ENCODE data around the gene AREG. TPM values are rescaled to one million over a fixed set of nuclear protein-coding genes. Genes with fewer than 3 reads are reported as not detected.
A peak's percentile ranks its signal among the peaks of the same experiment; 100 is the strongest.
"Not testable (repeated sequence)": the region's sequence is repeated elsewhere in the genome, so short reads cannot be mapped to it uniquely, and the experiment has no call there.

The AREG gene, protein sequence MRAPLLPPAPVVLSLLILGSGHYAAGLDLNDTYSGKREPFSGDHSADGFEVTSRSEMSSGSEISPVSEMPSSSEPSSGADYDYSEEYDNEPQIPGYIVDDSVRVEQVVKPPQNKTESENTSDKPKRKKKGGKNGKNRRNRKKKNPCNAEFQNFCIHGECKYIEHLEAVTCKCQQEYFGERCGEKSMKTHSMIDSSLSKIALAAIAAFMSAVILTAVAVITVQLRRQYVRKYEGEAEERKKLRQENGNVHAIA
- 28.7 TPM for total RNA-seq

DNA sequence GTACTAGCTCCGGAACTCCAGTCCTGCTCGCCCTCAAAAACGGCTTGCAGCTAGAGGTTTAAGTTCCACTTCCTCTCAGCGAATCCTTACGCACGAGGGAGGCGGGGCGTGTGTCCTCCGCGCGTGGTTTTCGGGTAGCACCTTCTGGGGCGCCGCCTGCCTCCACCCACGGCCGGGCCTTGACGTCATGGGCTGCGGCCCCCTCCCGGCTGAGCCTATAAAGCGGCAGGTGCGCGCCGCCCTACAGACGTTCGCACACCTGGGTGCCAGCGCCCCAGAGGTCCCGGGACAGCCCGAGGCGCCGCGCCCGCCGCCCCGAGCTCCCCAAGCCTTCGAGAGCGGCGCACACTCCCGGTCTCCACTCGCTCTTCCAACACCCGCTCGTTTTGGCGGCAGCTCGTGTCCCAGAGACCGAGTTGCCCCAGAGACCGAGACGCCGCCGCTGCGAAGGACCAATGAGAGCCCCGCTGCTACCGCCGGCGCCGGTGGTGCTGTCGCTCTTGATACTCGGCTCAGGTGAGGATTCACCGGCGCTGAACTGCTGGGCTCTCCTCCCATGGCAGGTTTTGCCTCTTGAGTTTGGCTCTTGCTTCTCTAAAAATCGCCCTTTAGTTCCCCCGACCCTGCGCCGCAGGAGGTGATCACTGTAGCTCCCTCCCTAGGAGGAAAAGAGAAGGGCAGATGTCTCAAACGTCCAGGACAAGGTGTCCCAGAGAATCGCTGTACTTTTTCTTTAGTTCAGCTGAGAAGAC is at the start of gene AREG:
Gene AREG (plus strand): TSS at position 246 of the 752 bp plus-strand sequence. CDS start 210 bp downstream, at position 456.
- no peak for DNase-seq

DNA sequence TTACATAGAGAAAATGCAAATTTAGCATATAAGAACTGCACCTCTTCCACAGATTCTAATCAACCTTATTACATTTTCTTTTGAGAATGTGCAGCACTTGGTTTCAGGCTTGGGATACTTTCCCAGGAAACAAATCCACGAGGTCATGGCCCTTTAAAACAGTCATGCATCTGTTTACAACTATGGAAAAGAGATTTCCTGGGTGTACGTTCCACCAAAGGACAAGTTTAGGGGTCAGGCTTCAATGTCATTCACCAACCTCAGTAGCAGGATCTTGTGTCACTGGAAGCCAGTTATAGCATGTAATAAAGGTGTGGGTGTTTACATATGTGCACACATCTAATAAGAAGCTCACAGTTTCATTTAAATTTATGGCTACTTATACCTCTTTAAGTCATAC is 49.3 kb upstream of the AREG start:
- DNase-seq, result no peak

DNA sequence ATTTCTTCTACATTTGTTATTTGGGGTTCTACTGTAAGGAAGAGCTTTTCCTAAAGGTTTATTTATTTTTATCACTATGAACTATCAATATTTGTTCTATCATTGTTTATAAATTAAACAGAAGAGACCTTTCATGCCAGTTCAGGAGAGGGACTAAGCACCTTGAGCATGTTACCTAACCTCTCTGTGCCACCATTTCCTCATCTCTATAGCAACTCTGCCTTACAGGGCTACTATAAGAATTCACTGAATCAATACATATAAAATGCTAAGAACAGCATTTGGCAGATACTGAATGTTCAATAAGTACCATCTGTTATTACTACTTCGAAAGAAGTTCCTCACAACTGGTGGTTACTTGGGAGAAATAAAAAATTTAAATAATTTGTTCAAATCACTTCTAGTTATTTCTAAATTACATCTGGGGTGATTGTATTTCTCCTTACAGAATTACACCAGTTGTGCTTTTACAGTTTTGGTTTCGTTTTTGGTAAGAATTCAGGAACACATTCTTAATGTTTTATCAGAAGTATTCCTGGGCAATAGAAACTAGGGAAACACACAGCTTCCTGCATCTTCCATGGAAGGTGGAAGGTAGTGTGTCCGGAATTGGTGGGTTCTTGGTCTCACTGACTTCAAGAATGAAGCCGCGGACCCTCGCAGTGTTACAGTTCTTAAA is 47.0 kb upstream of the AREG start:
- no peak for DNase-seq

DNA sequence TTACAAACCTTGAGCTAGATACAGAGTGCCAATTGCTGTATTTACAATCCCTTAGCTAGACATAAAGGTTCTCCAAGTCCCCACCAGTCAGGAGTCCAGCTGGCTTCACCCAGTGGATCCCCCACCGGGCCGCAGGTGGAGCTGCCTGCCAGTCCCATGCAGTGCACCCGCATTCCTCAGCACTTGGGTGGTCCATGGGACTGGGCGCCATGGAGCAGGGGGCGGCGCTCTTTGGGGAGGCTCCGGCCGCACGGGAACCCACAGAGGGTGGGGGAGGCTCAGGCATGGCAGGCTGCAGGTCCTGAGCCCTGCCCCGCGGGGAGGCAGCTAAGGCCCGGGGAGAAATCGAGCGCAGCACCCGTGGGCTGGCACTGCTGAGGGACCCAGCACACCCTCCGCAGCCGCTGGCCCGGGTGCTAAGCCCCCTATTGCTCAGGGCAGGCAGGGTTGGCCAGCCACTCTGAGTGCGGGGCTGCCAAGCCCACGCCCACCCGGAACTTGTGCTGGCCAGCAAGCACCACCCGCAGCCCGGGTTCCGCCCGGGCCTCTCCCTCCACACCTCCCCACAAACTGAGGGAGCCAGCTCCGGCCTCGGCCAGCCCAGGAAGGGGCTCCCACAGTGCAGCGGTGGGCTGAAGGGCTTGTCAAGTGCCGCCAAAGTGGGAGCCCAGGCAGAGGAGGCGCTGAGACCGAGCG is 45.9 kb upstream of the AREG start:
- not testable (repeated sequence) for DNase-seq

DNA sequence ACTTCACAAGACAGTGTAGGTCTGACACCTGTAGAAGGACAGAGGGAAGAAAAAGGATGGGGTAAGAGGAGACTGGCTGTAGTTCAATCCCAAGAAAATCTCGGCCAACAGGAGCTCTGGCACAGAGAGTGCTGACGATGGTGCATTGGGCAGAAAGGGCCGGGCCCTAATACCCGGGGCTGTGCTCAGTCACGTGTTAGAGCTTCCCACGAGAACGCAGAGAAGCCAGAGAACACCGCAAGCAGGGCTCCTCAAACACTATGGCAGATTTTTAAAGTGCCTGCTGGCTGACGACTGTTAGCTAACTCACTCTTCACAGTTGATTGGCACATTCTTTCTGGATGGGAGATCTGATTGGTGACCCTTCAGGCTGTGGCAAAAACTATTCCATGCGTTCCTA is 44.5 kb upstream of the AREG start:
- DNase-seq, result no peak

DNA sequence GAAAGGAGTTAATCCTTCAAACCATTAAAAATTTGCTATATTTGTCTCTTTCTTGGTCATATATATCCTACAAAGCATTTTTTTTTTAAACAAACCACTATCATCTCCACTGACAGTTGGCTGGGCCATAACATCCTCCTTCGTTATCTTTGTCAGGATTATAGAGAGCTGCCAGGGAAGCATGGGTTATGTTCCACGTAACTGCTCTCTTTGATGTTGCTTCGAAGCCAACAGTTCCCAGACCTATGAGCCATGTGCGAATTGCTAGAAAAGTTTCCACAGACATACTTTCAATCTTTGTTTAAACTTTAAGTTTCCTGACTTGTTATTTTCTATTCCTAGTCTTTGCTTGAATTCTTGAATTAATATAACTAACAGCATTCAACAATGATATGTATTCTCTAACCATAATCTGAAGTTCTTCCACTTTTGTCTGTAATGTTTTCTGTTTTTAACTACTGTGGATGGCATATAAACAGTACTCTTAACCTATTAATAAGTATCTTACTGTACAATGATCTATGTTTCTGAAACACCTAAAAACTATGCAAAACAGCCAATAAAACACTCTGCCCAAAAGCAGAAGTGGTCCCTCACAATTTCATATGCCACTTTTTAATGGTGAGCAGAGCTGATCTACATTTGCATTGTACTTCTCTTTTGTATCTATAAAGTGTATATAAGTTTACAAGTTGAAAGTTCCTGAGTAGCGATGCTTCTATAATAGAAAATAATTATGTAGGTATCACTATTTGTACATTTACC is 42.1 kb upstream of the AREG start:
- DNase-seq, result no peak

DNA sequence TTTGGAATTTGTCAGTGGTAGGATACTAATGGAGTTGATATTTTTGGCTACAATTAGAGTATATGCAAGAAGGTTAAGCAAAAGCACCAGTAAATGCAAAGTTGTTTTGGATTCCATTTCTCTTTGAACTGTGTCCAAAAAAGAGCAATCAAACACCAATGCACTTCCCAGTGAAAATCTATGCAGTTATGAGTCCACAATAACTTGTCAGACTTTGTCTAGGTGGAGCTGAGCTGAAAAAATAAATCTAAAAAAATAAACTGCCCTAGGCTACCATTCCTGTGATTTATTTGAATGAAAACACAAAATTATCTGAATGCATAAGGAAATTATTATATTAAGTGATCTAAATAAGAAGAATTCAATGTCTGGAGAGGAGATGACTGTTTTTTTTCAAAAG is 37.0 kb upstream of the AREG start:
- no peak for DNase-seq

DNA sequence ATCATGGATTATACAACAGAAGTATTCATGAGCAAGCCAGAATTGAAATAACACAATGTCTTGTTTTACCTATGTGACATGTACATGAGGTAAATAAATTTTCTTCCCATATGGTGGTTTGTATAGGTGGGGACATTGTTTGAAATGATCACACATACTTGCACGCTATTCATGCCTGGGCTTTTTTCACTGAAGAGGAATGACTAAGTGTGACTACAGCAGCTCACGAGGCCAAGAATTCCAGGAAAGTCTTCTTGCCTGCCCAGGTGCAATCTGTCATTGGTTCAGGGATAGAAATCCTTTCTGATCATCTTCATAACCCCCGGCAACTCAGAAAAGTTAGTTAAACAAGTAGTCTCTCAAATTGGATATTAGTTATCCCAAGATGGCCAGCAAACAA is 36.3 kb upstream of the AREG start:
- no peak for DNase-seq

DNA sequence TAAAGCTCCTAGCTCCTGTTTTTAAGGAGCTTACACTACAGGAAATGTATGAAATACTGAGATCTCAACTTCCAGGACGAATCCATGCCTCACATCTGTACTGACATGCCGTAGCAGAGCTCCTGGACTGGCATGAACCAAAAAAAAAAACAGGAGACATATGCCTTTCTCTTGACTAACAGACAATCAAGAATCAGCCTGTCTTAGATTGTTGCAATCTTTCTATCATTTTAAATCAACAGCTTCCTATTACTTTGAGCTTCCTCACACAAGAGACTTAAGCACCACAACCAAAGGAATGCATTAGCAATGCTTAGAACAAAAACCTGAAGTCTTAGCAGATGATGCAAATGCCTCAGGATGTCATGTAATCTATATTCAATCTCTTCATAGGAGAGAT is 34.7 kb upstream of the AREG start:
- DNase-seq, result peak; percentile 13

DNA sequence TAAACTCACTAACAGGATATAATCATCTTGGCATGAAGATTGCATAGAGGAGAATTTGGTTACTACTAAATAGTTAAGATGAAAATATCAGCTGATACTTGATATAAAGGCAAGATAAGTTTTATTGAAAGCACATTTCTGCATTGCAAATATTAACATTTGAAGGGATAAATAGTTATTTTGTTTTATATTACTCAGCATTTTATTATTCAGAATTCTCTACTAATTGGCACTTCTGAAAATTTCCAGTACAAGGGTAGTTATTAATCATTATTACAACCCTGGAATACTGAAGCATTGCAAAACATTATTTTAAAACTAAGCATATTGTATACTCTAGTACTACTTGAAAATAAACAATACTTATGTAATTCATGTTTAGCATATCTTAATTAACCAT is 32.7 kb upstream of the AREG start:
- DNase-seq, result no peak

DNA sequence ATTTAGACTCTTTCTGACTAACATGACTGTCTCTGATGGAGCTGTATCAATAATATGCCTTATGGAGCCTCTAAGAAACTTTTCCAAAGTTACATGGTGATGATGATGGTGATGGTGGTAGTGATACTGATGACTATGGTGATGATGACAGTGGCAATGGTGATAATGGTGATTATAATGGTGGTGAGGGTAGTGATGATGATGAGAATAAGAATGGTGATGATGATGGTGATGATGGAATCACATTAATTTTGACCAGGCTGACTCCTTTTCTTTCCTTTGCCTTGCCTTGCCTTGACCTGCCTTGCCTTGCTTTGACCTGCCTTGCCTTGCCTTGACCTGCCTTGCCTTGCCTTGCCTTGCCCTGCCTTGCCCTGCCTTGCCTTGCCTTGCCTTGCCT is 31.7 kb upstream of the AREG start:
- no peak for DNase-seq

DNA sequence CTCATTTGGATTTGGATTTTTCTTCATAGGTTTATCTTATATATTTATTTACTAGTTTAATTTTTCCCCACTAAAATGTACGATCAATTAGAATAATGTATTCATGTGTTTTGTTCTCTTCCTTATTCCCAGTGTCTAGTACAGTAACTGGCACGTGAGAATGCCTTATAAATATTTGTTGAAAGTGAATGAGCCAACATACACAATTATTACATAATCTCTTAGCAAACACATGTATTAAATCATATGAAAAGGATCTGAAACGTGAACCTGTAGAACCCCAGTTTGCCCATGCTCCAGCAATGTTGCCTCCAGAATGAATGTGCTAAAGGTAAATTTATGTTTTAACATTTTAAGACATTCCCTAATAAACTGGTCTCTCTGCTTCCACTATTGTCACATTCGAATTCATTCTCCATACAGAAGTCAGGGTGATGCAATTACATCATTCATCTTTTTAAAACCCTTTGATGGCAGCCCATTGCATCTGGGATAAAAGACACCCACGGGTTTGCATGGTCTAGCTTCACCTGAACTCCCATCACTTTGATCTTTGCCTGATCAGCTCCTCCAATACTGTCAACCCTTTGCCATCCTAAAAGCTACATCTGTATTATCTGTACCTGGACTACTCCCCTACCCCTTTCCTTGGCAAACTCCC is 30.7 kb upstream of the AREG start:
- DNase-seq, result no peak

DNA sequence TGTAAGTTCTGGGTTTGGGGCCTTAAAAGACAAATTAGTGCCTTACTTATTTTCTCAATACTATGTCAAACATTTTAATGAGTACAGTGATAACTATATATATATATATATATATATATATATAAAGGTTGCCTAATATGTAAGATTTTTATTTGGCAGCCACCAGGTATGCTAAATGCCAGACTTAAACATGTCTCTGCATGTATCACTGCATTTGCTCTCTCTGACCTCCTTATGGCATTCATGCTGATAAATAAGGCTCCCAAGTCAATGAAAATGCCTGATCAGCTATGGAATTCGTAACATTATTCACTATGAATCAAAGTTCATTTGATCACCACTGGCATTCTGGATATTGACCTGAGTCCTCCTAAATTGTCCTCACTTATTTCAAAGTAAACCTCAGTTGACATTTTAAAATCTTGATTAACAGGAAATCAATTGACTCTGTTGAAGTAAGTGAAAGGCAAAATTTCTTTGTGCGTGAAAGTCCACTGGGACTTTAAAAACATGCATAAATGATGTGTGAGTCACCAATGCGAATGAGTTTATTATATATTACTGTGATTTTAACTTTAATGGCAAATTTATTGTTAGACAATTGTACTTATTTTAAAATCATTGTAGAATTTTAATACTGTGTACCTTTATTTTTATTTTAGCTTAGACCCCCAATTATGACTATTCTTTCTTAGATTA is 29.2 kb upstream of the AREG start:
- no peak for DNase-seq

DNA sequence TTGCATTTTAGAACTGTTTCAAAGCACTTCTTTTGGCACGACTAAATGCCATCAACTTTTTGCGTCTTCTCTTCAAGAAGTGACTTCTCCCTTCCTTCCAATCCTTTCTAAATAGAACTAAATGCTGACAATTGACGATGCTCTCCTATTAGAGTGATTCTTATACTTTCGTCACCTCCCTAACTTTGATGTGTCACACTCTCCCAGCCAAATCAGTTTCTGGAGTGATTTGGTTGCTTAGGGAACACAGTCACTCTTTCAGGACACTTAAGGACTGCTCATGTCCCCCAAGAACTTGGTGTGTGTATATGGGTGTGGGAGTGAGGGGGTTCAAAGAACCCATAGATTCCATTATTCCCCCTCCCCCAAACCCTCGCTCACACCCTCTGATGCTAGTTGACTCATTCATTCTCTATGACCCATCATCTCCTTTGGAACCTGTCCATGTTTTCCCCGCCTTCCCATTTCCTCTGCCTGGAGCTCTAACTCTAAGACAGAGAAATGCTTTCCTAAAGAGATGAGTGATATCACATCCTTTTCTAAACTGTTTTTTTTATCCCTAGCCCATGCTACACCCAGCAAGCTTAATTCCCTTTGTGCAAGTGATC is 26.8 kb upstream of the AREG start:
- no peak for DNase-seq

DNA sequence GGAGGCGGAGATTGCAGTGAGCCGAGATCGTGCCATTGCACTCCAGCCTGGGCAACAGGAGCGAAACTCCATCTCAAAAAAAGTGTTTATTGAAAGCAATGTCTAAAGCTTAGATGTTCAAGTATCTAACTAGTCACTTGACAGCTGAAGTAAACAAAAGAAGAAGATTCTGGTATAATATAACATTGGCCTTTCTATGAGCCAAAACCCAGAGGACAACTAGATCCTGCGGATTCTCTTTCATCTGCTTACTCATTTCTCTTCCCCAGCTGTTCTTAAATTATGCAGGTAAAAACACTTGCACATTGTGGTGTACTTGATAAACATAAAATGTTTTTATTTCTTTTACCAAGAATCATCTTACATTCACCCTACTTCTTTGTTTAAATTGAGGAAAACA is 24.1 kb upstream of the AREG start:
- no peak for DNase-seq

DNA sequence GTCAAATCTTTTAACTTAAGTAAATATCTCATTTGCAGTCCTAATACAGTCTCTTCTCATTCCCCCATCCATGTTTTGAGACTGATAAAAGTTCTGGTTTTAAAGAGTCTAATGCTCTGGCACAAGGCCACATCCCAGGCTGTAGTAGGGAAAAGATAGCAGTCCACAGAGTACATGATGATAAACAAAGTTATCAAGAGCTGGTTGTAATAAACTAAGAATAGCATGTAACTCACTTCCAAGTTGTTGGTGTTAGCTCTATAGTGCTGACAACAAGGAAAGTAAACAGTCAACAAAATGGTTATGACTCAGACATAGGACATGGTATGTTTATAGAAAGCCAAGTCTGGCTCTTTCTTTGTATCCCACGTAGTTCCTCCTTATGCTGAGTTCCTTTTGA is 21.8 kb upstream of the AREG start:
- DNase-seq, result no peak

DNA sequence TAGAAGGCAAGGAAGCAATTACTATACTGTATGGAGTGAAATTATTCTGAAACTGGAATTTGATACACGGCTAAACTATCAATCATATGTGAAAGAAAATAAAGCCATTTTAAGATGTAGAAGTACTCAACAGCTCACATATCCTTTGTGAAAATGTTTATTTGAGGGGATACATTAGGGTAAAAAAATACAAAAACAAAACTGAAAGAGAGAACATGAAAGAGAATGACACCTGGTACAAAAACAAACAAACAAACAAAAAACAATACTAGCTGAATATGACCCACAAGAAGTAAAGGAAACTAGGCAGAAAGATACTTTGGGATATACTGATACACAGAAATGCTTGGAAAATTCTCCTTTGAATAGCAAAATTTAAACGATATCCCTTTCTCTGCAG is 20.8 kb upstream of the AREG start:
- DNase-seq, result no peak

DNA sequence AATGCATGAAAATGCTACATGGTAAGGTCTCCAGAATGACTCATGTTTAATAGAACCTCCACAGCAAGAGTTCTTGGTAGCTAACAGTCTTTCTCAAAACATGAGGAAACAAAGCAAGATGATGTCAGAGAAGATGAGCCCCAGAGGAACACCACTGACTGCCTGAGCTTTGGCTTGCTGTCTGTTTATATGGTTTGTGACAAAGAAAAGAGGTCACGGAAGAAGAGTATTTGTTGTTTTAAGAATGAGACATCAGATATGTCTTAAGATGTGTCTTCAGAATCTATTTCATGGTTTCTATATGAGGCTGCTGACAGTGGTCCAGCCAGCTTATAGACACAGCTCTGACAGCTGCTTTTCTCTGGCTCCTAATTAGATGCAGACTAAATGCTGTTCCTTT is 18.8 kb upstream of the AREG start:
- no peak for DNase-seq

DNA sequence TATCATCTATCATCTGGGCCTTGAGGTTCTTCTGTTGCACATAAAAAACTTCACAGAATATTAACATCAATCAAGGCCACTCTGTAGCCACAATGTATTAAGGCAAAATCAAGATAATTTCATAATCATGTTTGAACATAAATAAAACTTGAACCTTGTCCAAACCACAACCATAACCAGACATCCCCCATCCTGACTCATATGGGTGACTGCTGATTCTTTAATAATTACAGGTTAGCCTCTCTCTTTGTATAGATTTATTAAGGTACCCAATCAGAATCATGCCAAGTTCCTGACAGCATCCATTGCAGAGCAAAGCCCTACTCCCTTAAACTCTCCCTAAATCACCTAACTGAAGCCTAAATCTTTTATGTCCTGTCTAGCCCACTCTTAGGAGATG is 16.7 kb upstream of the AREG start:
- no peak for DNase-seq

DNA sequence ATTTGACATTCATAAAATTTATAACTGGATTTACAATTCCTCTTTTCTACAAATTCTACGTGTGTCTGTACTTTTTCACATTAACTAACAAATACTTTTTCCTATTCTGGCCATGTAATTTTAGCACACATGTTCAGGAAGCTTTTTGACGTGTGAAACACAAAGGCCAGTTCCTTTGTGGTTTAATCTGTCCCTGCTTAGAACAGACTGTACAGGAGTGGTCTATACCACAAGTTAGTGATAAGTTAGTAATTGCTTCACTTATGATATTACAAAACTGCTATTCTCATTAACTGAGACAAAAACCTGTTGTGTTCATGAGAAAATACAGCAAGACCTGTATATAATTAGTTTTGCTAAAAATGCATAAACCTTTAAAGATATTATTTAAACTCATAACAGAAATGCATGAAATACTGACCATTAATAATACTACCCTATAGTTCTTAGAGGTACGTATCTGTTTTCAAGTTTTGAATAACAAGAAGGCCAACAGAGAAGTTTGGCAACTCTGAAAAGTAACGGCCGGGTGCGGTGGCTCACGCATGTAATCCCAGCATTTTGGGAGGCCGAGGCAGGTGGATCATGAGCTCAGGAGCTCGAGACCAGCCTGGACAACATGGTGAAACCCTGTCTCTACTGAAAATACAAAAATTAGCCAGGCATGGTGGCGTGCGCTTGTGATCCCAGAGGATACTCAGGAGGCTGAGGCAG is 13.7 kb upstream of the AREG start:
- DNase-seq, result no peak

Measured in skin of body (tissue), 2 donors.